Cardiac atrium fibroblast (primary cell): ENCODE data around the gene TXNIP. TPM values are rescaled to one million over a fixed set of nuclear protein-coding genes. Genes with fewer than 3 reads are reported as not detected.

Experiments used
- total RNA-seq: library from RNA; depleted of rRNA; stranded (reverse); fragments of >200 nt; gene quantifications from 2 replicates; pipeline ENCODE4 v1.2.3, GENCODE V29; 2015

The TXNIP gene, protein sequence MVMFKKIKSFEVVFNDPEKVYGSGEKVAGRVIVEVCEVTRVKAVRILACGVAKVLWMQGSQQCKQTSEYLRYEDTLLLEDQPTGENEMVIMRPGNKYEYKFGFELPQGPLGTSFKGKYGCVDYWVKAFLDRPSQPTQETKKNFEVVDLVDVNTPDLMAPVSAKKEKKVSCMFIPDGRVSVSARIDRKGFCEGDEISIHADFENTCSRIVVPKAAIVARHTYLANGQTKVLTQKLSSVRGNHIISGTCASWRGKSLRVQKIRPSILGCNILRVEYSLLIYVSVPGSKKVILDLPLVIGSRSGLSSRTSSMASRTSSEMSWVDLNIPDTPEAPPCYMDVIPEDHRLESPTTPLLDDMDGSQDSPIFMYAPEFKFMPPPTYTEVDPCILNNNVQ
- 302 and 306 TPM in 2 replicates for total RNA-seq

DNA sequence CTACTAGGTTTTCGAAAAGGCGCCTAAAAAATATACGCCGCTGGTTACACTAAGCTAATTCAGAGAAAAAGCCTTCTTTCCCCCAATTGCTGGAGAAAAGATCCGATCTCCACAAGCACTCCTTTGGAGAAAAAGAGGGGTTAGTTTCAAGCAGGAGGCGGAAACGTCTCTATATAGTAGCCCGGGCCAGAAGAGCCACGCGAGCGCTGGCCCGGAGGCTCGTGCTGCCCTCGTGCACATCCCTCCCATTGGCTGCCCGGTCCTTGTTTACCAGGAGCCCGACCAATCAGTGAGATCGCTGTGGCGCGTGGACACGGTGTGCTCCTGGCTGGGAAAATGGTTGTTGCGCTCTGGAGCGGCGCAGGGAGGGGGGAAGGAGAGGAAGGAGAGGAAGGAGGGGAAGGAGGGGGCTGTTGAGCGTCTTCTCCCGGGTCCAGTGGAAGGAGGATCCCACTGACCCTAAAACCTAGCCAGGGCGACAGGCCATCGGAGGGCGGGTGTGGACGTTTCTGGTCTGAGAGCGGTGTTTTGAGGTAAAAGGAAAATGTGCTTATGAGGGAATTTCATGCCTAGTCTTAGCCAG is at the start of gene TXNIP:
TXNIP (minus strand) TSS at position 147 of the 583 bp plus-strand sequence. CDS start 313 bp downstream, outside the sequence.

DNA sequence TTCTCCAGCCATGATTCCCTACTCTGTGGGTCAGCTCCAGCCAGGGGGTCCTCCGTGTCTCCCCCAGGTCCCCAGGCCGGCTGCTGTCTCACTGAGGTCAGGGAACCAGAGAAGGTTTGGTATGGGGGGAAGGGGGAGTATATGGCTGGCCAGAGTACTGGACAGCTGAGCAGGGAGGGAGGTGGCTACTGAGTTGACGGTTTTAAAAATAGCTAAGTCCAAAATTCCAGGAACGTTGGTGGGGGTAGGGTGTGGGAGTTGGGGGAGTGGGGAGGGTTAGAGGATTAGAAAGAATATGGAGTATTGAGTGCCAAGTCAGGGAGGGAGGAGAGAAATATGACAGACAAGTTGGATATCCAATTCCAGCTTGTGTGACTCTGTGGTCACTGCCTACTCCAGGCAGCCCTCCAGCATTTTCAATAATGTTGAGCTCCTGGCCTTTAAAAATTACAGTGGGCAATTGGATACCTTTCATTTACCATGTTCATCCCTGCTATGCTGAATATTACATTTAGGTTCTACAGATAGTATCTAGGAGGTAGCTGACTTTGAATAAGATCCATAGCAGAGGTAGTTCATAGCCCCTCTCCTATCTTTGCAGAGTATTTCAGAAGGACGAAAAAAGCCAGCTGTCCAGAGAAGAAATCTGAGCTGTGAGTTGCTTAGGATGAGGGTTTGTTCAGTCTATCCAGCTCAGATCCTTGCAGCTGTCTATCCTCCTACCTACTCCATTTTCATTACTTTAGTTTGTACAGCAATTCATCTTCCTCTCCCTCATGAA is 25.4 kb upstream of the TXNIP start, which contains the start of gene HJV:
HJV (minus strand) TSS at position 114 of the 781 bp plus-strand sequence. CDS start 1,504 bp downstream, outside the sequence.

DNA sequence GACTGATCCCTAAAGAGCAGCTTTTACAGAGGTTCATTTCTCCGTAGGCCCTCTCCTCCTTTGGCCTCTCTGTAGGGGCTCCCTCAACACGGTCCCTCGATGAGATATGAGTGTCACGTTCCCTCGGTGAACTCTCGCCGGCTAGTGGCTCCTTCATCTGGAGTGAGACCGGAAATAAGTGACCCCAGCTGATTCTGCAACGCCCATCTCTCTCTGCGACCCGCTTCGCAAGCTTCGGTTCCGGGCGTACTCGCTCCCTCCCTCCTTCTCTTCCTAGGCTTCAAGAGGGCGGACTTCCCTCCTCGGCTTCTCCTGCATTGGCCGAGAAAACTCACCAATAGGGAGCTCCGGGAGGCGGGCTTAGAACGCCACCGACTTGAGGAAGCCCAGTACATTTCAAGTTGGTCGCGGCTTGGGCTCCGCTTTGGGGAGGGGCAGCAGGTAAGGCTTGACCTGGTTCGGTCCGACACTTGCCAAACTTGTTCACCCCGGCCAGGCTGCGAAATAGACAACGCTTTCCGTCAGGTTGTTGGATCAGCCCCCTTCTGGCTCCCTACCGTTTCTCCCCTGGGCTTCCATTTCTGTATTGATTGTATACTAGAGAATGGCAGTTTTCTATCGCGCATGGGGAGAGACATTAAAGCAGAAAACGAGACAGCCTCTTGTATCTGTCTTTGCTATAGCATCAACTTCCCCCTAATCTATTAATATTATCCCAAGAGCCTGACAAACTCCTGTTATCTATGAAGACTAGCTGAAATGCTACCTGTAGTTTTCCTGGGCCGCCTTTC is 31.9 kb downstream of the TXNIP start, which contains the start of the genes ANKRD34A and POLR3GL:
ANKRD34A (minus strand) TSS at position 248 of the 791 bp plus-strand sequence. CDS start 2,816 bp downstream, outside the sequence.
POLR3GL (plus strand) TSS at position 363 of the 791 bp plus-strand sequence. CDS start 10,176 bp downstream, outside the sequence.

DNA sequence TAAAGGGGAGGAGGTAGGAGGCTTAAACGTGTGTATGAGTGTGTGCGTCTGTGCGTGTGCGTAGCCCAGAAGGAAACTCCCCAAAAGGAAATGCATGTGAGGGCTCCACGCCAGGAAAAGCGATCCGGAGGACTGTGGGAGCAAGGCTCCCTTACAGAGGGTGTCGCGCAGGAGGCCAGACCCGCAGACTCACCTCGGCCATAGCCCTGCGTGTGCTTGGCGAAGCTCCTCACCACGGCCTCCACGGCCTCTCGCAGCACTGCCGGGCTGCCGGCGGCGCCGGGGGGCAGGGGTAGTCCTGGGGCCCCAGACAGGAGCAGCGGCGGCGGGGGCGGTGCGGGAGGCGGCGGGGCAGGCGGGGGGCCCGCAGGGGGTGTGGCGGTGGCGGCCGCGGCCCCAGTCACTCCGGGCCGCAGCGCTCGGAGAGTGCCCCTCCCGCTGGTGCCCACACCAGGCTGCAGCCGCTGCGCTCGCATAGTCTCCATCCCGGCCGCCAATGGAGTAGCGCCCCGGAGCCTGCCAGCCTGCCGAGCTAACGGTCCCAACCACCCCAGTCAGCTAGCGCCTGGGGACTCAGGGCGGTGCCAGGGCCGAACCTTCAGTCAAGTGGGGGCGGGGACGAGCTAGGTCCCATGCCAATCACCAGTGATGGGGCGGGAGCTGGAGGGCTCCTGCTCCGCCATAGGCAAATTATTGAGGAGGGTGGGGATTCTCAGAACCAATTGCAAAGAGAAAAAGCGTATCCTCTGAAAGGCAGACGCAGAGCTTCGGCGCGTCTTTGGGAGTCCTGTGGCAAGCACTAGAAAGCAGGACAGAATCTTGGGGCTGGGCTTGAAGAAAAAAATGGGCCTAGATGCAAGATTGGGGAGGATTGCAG is 38.7 kb downstream of the TXNIP start, which contains the start of gene LIX1L:
LIX1L (minus strand) TSS at position 575 of the 877 bp plus-strand sequence; CDS start at position 485, 90 bp downstream.

Other genes with a start within 250 kb of the TXNIP start
- 6.5 and 6.9 TPM in 2 replicates for gene RNF115, start 172.5 kb downstream of the TXNIP start, total RNA-seq
- gene POLR3C, start 172.4 kb downstream of the TXNIP start, total RNA-seq = 18.2 and 21.2 TPM in 2 replicates
- 1.3 and 1.6 TPM in 2 replicates for gene NUDT17, start 150.9 kb downstream of the TXNIP start, total RNA-seq
- gene PIAS3, start 137.5 kb downstream of the TXNIP start, total RNA-seq = 25.8 and 32.3 TPM in 2 replicates
- 1.1 and 1.3 TPM in 2 replicates for gene ANKRD35, start 110.7 kb downstream of the TXNIP start, total RNA-seq
- gene ITGA10, start 86.5 kb downstream of the TXNIP start, total RNA-seq = 9.4 and 10.8 TPM in 2 replicates
- gene PEX11B, start 77.9 kb downstream of the TXNIP start, total RNA-seq = 26.4 and 34.8 TPM in 2 replicates
- 89.7 and 102 TPM in 2 replicates for gene RBM8A, start 69.1 kb downstream of the TXNIP start, total RNA-seq
- 27.8 and 33.4 TPM in 2 replicates for gene LIX1L, start 38.6 kb downstream of the TXNIP start, total RNA-seq
- gene ANKRD34A, start 32.0 kb downstream of the TXNIP start, total RNA-seq = 0.16 and 0.18 TPM in 2 replicates
- gene POLR3GL, start 31.9 kb downstream of the TXNIP start, total RNA-seq = 10.1 and 12.5 TPM in 2 replicates
- gene HJV, start 25.2 kb upstream of the TXNIP start, total RNA-seq = not detected in 2 replicates
- gene NBPF10, start 148.2 kb upstream of the TXNIP start, total RNA-seq = 1.9 and 2.5 TPM in 2 replicates
- 13.4 and 14.6 TPM in 2 replicates for gene NOTCH2NLA, start 232.4 kb upstream of the TXNIP start, total RNA-seq